OCI-LY1 (cell line): ENCODE measurements around the gene SHISA4.

Experiments
- CTCF ChIP-seq: fragments of 200-600 bp; sonication (generic), shearing (Covaris generic); IDR thresholded peaks from 2 replicates; pipeline ENCODE4 v1.5.1; 2017; ENCODE audit warnings: mild to moderate bottlenecking, antibody characterized with exemption, low read length, moderate library complexity, mixed read lengths
- EZH2 ChIP-seq: fragments of 200-600 bp; sonication (generic), shearing (Covaris generic); IDR thresholded peaks from 2 replicates; pipeline ENCODE4 v1.8.0; 2017; ENCODE audit warnings: borderline replicate concordance, mixed run types, mild to moderate bottlenecking, antibody characterized with exemption, low read length, moderate library complexity, mixed read lengths

- TF ChIP-seq CTCF = no peak
- no peak for TF ChIP-seq EZH2
These were observed 28.8 kb downstream of the SHISA4 start for GRCh38 chr1:201917362-201918033.
